Fibroblast of lung (primary cell): ENCODE results near the gene CLEC16A. TPM values are rescaled to one million over a fixed set of nuclear protein-coding genes. Genes with fewer than 3 reads are reported as not detected.

Experiments
- DNase-seq, 2 donors: peaks; one replicate each; pipeline versions ENCODE4 v3.0.0 to v3.0.0-alpha.2; 2010; ENCODE audit warnings: low read depth in 2 of 2
- H2AFZ ChIP-seq: 2 replicates; pipeline ENCODE4 v1.5.1; 2012; ENCODE audit warnings: low read length, control low read depth, inconsistent platforms
- H3K27ac ChIP-seq: 2 replicates; pipeline ENCODE4 v1.5.1; 2011; ENCODE audit warnings: low read length, control low read depth; ENCODE audit not compliant: insufficient read depth
- H3K27me3 ChIP-seq: 2 replicates; pipeline ENCODE4 v1.5.1; 2011; ENCODE audit warnings: mild to moderate bottlenecking, low read length; ENCODE audit not compliant: control insufficient read depth, insufficient read depth
- H3K36me3 ChIP-seq: 2 replicates; pipeline ENCODE4 v1.5.1; 2011; ENCODE audit warnings: low read length; ENCODE audit not compliant: control insufficient read depth, insufficient read depth
- H3K4me1 ChIP-seq: 2 replicates; pipeline ENCODE4 v1.5.1; 2011; ENCODE audit warnings: low read length; ENCODE audit not compliant: control insufficient read depth, insufficient read depth; ENCODE audit errors: extremely low read depth
- H3K4me2 ChIP-seq: 2 replicates; pipeline ENCODE4 v1.5.1; 2011; ENCODE audit warnings: low read length, control low read depth; ENCODE audit not compliant: insufficient read depth; ENCODE audit errors: extremely low read depth
- H3K4me3 ChIP-seq, 4 experiments: fragments of 200-600 bp in 1 of 4; sonication (generic) in 1 of 4; replicated peaks in 1 of 4; 2 replicates each; pipeline ENCODE4 v1.5.1; 2011 to 2016; ENCODE audit warnings: low read length in 4 of 4, low read depth in 3 of 4, mild to moderate bottlenecking in 3 of 4, control low read depth in 2 of 4, inconsistent platforms in 1 of 4, mixed read lengths in 1 of 4; ENCODE audit not compliant: insufficient read depth in 1 of 4; ENCODE audit errors: control extremely low read depth in 1 of 4
- H3K79me2 ChIP-seq: 2 replicates; pipeline ENCODE4 v1.5.1; 2012; ENCODE audit warnings: mild to moderate bottlenecking, low read length, inconsistent platforms; ENCODE audit not compliant: control insufficient read depth, insufficient read depth
- H3K9ac ChIP-seq: 2 replicates; pipeline ENCODE4 v1.5.1; 2011; ENCODE audit warnings: mild to moderate bottlenecking, low read length, control low read depth; ENCODE audit not compliant: insufficient read depth
- H3K9me3 ChIP-seq: 2 replicates; pipeline ENCODE4 v1.5.1; 2012; ENCODE audit warnings: low read depth, low read length; ENCODE audit not compliant: control insufficient read depth, insufficient read depth
- H4K20me1 ChIP-seq: 2 replicates; pipeline ENCODE4 v1.5.1; 2011; ENCODE audit warnings: low read length; ENCODE audit not compliant: control insufficient read depth, insufficient read depth; ENCODE audit errors: extremely low read depth
- CTCF ChIP-seq, 2 donors: IDR thresholded peaks in 1 of 2; conservative IDR thresholded peaks in 1 of 2; 1 replicate in 1 of 2; 2 replicates in 1 of 2; pipeline ENCODE4 v1.5.1; 2011 to 2012; ENCODE audit warnings: low read length in 2 of 2, control low read depth in 1 of 2, inconsistent platforms in 1 of 2, low read depth in 1 of 2, mild to moderate bottlenecking in 1 of 2
- EZH2 ChIP-seq: IDR thresholded peaks from 2 replicates; pipeline ENCODE4 v1.5.1; 2012; ENCODE audit warnings: low read length, control low read depth, mild to moderate bottlenecking; ENCODE audit errors: missing control alignments
- polyA plus RNA-seq, 2 donors: library from polyadenylated mRNA; depleted of rRNA in 1 of 2; stranded (reverse) in 1 of 2; unstranded in 1 of 2; fragments of >200 nt; gene quantifications; 2 replicates each; pipeline ENCODE4 v1.2.1, GENCODE V29; 2011 to 2012; ENCODE audit warnings: missing spikeins in 1 of 2
- total RNA-seq: library from RNA; depleted of rRNA; stranded (reverse); fragments of >200 nt; gene quantifications from 2 replicates; pipeline ENCODE4 v1.2.1, GENCODE V29; 2014

CLEC16A gene
- total and polyA plus RNA-seq, 2 donors (not counting 1 experiment from before 2014, with no cell fraction given) = 9.1 to 22.0 TPM

GRCh38 chr16:11100239-11100750 is 155.9 kb downstream of the CLEC16A start:
- TF ChIP-seq CTCF (conservative IDR thresholded peaks at IDR 0.05 in 1 of 2, IDR thresholded peaks at IDR 0.05 in 1 of 2; ENCODE audit: low read depth in 1 of 2, low read length in 2 of 2) = peak; percentile 52 to 67
- TF ChIP-seq EZH2 = no peak
- Histone ChIP-seq H3K4me2 (peak overlapping the region; percentile 30), H3K9me3 (no peaks in the 10 kb centered on the region)

GRCh38 chr16:11101283-11101682 is 156.9 kb downstream of the CLEC16A start:
- Histone ChIP-seq H3K4me3 (no peak overlapping the region), H3K4me2 (no peak overlapping the region), H3K36me3 (no peaks in the 10 kb centered on the region), H3K27ac (peak overlapping the region; percentile 64), H4K20me1 (no peaks in the 10 kb centered on the region), H3K4me1 (peaks cover 47% of the 10 kb centered on the region), H3K27me3 (no peaks in the 10 kb centered on the region), H3K9me3 (no peaks in the 10 kb centered on the region), H3K79me2 (no peaks in the 10 kb centered on the region), H3K9ac (no peak overlapping the region), H2AFZ (no peak overlapping the region)
- TF ChIP-seq EZH2 (no peak), CTCF (conservative IDR thresholded peaks at IDR 0.05 in 1 of 2, IDR thresholded peaks at IDR 0.05 in 1 of 2; ENCODE audit: low read depth in 1 of 2, low read length in 2 of 2) (no peak)
- DNase-seq = no peak

More at GRCh38 chr16:11100239-11100750, 155.9 kb downstream of the CLEC16A start:
- Histone ChIP-seq H3K27me3 (no peaks in the 10 kb centered on the region), H2AFZ (no peak overlapping the region), H3K4me3 (no peak overlapping the region), H3K79me2 (no peaks in the 10 kb centered on the region), H3K9ac (no peak overlapping the region), H4K20me1 (no peaks in the 10 kb centered on the region), H3K4me1 (peaks cover 41% of the 10 kb centered on the region), H3K36me3 (no peaks in the 10 kb centered on the region), H3K27ac (peak overlapping the region; percentile 64)
- peak; percentile 99 for DNase-seq

- H3K27ac ChIP-seq = peak overlapping the region; percentile 50
- H3K9me3 ChIP-seq = no peaks in the 10 kb centered on the region
- no peak overlapping the region for H3K4me3 ChIP-seq
- no peaks in the 10 kb centered on the region for H3K36me3 ChIP-seq
- H4K20me1 ChIP-seq = no peaks in the 10 kb centered on the region
- no peak overlapping the region for H3K4me2 ChIP-seq
- H3K9ac ChIP-seq = no peak overlapping the region
- TF ChIP-seq EZH2 (no peak), CTCF (conservative IDR thresholded peaks at IDR 0.05 in 1 of 2, IDR thresholded peaks at IDR 0.05 in 1 of 2; ENCODE audit: low read depth in 1 of 2, low read length in 2 of 2) (peak in 1 of 2 donors; percentile 25)
- H3K79me2 ChIP-seq = no peaks in the 10 kb centered on the region
- H2AFZ ChIP-seq = no peak overlapping the region
- H3K27me3 ChIP-seq = no peaks in the 10 kb centered on the region
- peak; percentile 80 to 88 for DNase-seq
- H3K4me1 ChIP-seq = peaks cover 47% of the 10 kb centered on the region
These were observed 157.5 kb downstream of the CLEC16A start for GRCh38 chr16:11101695-11102522.
